CD4-positive, CD25-positive, alpha-beta regulatory T cell (primary cell): ENCODE measurements around the gene BLMH. TPM values are rescaled to one million over a fixed set of nuclear protein-coding genes. Genes with fewer than 3 reads are reported as not detected.

ENCODE experiments used
- ATAC-seq, 2 donors: fragments of 150-1000 bp; cut with Tn5 transposase; one replicate each; pipeline ENCODE4 v1.10.0; 2021; ENCODE audit warnings: low read depth in 2 of 2, moderate number of reproducible peaks in 2 of 2, moderate library complexity in 1 of 2
- DNase-seq, 3 donors: peaks; one replicate each; pipeline versions ENCODE4 v3.0.0 to v3.0.0-alpha.2; 2012 to 2022; ENCODE audit warnings: mixed read lengths in 1 of 3
- H3K27ac ChIP-seq: one replicate; pipeline ENCODE4 v1.7.0; 2013; ENCODE audit warnings: mild to moderate bottlenecking, low read length; ENCODE audit not compliant: insufficient read depth, poor library complexity, severe bottlenecking
- H3K27me3 ChIP-seq: one replicate; pipeline ENCODE4 v1.7.0; 2013; ENCODE audit warnings: low read length; ENCODE audit not compliant: control insufficient read depth, insufficient read depth
- H3K36me3 ChIP-seq: one replicate; pipeline ENCODE4 v1.7.0; 2013; ENCODE audit warnings: mild to moderate bottlenecking, low read length, moderate library complexity; ENCODE audit not compliant: control insufficient read depth, insufficient read depth
- H3K4me1 ChIP-seq: 2 replicates; pipeline ENCODE4 v1.7.0; 2013; ENCODE audit warnings: mild to moderate bottlenecking, low read length; ENCODE audit not compliant: insufficient read depth, control insufficient read depth, poor library complexity, severe bottlenecking
- H3K4me3 ChIP-seq: one replicate; pipeline ENCODE4 v1.7.0; 2013; ENCODE audit warnings: low read depth, mild to moderate bottlenecking, low read length, moderate library complexity
- H3K9me3 ChIP-seq, 2 experiments: 1 replicate in 1 of 2; 2 replicates in 1 of 2; pipeline ENCODE4 v1.7.0; 2013; ENCODE audit warnings: low read length in 2 of 2, mild to moderate bottlenecking in 1 of 2, moderate library complexity in 1 of 2; ENCODE audit not compliant: control insufficient read depth in 2 of 2
- H3K27ac Mint-ChIP-seq, 3 donors: one replicate each; pipeline ENCODE4 v1.8.0; 2020 to 2022; ENCODE audit warnings: mild to moderate bottlenecking in 3 of 3, mixed read lengths in 3 of 3, moderate library complexity in 2 of 3
- H3K27me3 Mint-ChIP-seq: one replicate; pipeline ENCODE4 v1.8.0; 2022; ENCODE audit warnings: mild to moderate bottlenecking, mixed read lengths
- H3K36me3 Mint-ChIP-seq: one replicate; pipeline ENCODE4 v1.8.0; 2020; ENCODE audit warnings: mixed read lengths
- H3K4me1 Mint-ChIP-seq, 4 donors: one replicate each; pipeline ENCODE4 v1.8.0; 2020 to 2022; ENCODE audit warnings: mixed read lengths in 4 of 4, mild to moderate bottlenecking in 1 of 4
- H3K4me3 Mint-ChIP-seq, 4 donors: one replicate each; pipeline ENCODE4 v1.8.0; 2020 to 2022; ENCODE audit warnings: mild to moderate bottlenecking in 4 of 4, mixed read lengths in 4 of 4, moderate library complexity in 3 of 4
- H3K9me3 Mint-ChIP-seq, 7 donors: one replicate each; pipeline ENCODE4 v1.8.0; 2020 to 2022; ENCODE audit warnings: mixed read lengths in 7 of 7, mild to moderate bottlenecking in 3 of 7, moderate library complexity in 2 of 7
- polyA plus RNA-seq, 4 donors: library from polyadenylated mRNA; unstranded; fragments of 300-500 nt; fragmentation: Illumina TruSeq; gene quantifications; one replicate each; pipeline ENCODE4 v1.2.3, GENCODE V29; 2021
- total RNA-seq: library from RNA; stranded (reverse); gene quantifications from one replicate; pipeline ENCODE4 v1.2.3, GENCODE V29; 2022

BLMH gene
- total and polyA plus RNA-seq, 5 donors from 2014 or later: 16.7 to 30.0 (median 19.5) TPM

DNA sequence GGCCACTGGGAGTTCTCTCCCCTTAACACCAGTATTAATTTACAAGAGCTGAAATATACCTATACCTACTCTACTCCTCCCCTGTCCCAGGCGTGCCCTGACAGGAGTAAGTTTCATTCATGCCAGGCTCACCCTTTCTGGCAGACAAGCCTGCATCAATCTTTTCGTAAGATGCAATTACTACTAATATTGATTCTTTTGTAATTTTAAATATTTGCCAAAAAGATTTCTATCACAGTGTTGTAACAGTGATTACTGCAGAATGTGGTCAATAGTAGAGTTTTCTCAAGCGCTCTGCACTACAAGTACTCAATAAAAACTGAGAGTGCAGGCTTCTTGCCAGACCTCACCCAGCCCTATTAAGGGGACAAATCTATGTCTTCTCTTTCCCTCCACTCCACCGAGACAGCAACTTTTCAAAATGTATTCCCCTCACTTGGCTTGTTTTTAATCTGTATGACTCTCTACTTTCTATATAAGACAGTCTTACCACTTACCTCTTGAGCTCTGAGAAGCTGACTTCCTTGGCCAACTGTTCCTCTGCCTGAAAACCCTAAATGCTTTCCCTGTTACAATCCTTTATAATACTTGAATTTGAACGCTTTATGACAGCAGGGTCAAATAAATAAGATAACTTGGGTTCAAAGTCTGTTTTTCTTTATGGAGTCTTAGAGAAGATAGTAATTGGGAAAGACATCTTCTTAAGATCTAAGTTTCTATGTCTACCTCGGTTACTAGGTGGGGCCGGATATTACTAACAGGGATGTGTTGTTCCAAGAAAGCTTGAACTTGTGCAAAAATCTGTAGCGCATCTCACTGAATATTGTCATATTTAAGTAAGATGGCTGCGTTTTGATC lies 42.0 kb upstream of the BLMH start, which contains the start of gene TMIGD1:
Gene TMIGD1 (minus strand): TSS at position 555 of the 858 bp plus-strand sequence. CDS start 1,924 bp downstream, outside the sequence.
- no peak within 1 kb of the TSS for H3K27ac ChIP-seq

DNA sequence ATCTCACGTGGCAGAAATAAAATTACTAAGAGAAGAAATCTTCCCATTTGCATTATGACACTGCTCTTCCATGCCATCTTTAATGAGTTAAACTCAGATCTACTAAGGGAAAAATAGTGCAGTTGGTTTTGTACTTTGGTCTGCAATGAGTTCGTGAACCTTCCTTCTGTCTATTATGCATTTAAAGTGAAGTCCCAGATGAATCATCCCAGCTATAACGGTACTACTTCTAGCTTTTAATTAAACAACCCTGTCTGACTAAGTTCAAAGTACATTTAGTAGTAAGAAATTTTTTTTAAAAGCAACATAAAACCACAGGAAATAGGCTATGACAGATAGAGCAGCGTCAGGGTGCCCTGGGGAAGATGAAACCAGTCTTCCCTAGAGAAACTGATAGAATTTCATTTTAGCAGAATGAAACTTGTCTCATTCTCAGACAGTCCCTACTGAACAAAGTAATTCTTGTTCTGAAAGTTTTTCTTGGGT lies 40.4 kb upstream of the BLMH start:
- peak in 2 of 3 donors; percentile 67 to 75 for DNase-seq
- peaks cover 17 to 40% (median 29%) of the 10 kb centered on the region in 4 donors for H3K4me1 Mint-ChIP-seq
- peak overlapping the region; percentile 53 for H3K27ac ChIP-seq

More for the DNA sequence above, 42.0 kb upstream of the BLMH start, which contains the start of gene TMIGD1:
- Mint-ChIP-seq H3K4me1 (peaks cover 17 to 40% (median 29%) of the 10 kb centered on the region in 4 donors), H3K36me3 (no peaks in the 10 kb centered on the region), H3K27me3 (peaks cover 4% of the 10 kb centered on the region), H3K27ac (peak within 1 kb of the TSS in 2 of 3 donors; percentile 44 to 48), H3K4me3 (peak within 1 kb of the TSS in 1 of 4 donors; percentile 33), H3K9me3 (peaks cover 0 to 3% (median 0%) of the 10 kb centered on the region in 7 donors)
- no peak for ATAC-seq
- H3K36me3 ChIP-seq: no peaks in the 10 kb centered on the region
- no peak for DNase-seq
- H3K4me3 ChIP-seq: no peak within 1 kb of the TSS
- H3K9me3 ChIP-seq: no peaks in the 10 kb centered on the region
- peaks cover 32% of the 10 kb centered on the region for H3K4me1 ChIP-seq
- no peaks in the 10 kb centered on the region for H3K27me3 ChIP-seq

DNA sequence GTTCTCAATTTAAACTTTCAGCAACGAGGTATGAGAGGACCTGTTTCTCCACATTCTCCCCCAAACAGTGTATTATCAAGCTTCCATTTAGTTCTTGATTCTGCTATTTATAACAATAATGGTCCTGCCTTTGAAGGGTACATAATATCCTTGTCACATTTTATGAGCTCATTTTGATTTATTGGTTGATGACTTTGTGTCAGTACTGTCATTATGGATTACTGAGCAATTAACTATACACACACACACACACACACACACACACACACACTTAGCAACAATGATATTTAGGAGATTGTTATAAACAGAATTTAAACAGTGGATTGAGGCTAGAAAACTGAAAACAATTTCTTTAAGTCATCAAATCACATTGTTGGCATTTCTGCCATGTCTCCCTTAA lies 35.1 kb upstream of the BLMH start:
- DNase-seq (no peak), ATAC-seq (no peak)
- peaks cover 19% of the 10 kb centered on the region for H3K27me3 Mint-ChIP-seq
- H3K36me3 Mint-ChIP-seq: no peaks in the 10 kb centered on the region
- Histone ChIP-seq H3K4me3 (no peak overlapping the region), H3K36me3 (no peaks in the 10 kb centered on the region), H3K27me3 (peaks cover 2% of the 10 kb centered on the region), H3K9me3 (no peaks in the 10 kb centered on the region), H3K4me1 (peaks cover 25% of the 10 kb centered on the region), H3K27ac (no peak overlapping the region)
- H3K9me3 Mint-ChIP-seq: no peaks in the 10 kb centered on the region
- no peak overlapping the region for H3K27ac Mint-ChIP-seq
- H3K4me3 Mint-ChIP-seq: no peak overlapping the region
- H3K4me1 Mint-ChIP-seq: peaks cover under 1 to 35% (median 23%) of the 10 kb centered on the region in 4 donors

More for the DNA sequence above, 40.4 kb upstream of the BLMH start:
- no peaks in the 10 kb centered on the region for H3K9me3 ChIP-seq
- Mint-ChIP-seq H3K9me3 (peaks cover 0 to 3% (median 0%) of the 10 kb centered on the region in 7 donors), H3K27me3 (peaks cover 4% of the 10 kb centered on the region), H3K27ac (peak overlapping the region; percentile 15 to 87 (median 44)), H3K4me3 (peak overlapping the region in 3 of 4 donors; percentile 33 to 74 (median 69)), H3K36me3 (no peaks in the 10 kb centered on the region)
- peak overlapping the region; percentile 71 for H3K4me3 ChIP-seq
- ATAC-seq: peak; percentile 93 to 96
- peaks cover 32% of the 10 kb centered on the region for H3K4me1 ChIP-seq
- H3K27me3 ChIP-seq: no peaks in the 10 kb centered on the region
- H3K36me3 ChIP-seq: no peaks in the 10 kb centered on the region

DNA sequence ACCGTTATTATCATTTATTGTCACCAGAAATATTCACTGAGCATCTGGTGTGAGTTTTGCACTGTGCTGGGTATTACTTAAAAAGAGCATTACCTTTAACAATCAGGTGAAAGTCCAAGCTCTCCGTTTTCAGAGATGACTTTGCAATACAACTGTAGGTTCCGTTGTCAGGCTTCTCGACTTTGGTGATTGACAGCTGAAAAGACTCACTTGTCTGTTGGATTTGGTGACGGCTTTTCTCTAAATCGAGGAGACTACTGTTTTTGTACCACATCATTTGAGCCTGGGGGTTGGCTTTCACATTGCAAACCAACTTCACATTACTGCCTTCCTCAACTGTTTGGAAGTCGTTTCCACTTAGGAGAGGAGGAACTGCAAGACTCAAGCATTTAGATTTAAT lies 33.0 kb upstream of the BLMH start:
- ATAC-seq (no peak), DNase-seq (no peak)
- Histone ChIP-seq H3K27me3 (peaks cover 2% of the 10 kb centered on the region), H3K36me3 (no peaks in the 10 kb centered on the region), H3K4me3 (no peak overlapping the region), H3K4me1 (peaks cover 9% of the 10 kb centered on the region), H3K27ac (no peak overlapping the region), H3K9me3 (no peaks in the 10 kb centered on the region)
- Mint-ChIP-seq H3K36me3 (no peaks in the 10 kb centered on the region), H3K9me3 (no peaks in the 10 kb centered on the region), H3K4me1 (peaks cover 0 to 15% (median 10%) of the 10 kb centered on the region in 4 donors), H3K4me3 (no peak overlapping the region), H3K27ac (no peak overlapping the region), H3K27me3 (peaks cover 19% of the 10 kb centered on the region)

DNA sequence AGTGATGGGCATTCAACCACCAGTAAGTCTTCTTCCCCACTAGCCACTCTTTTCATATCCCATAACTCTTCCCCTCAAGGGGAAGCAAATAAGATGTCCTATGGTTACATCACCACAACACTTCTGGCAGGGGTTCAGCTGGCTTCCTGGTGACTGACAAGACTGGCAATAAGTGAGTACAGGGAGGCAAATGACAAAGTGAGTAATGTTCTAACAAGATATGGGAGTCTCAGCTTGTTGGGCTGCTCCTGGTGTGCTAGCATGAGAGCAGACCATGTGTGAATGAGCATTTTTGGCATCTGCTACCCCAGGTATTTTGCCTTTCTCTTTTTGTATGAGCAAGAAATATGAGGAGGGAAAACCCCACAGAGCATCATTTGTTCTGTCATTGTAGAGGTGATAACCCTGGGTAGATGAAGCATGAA lies 32.2 kb upstream of the BLMH start:
- Histone ChIP-seq H3K4me3 (no peak overlapping the region), H3K27ac (no peak overlapping the region)

DNA sequence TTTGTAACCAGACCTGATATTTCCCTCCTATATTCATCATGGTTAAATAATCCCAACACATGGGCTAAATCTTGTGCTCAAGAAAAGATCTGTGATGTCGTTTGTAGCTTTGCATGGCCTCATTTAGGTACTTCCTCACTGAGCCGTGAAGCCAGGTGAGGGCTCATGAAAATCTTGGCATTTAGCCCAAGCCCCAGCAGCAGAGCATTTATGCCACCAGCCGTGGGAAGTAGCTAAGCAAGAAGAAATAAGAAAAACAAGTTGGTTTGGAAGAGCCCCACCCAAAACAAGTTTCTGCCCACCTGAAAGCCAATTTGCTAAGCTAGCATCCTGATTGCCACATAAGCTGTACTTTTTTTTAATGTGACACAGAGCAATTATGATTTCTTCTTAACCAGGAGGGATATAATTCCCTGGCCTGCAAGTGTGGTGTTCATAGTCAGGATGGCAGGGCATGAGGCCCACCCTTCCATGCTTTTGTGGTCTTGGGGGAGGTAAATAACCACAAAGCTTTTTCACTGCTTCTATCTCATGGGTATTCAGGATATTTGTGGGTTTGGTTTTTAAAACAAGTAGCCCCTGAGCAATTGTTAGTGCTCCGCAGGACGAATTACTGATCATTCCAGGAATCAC lies 31.6 kb upstream of the BLMH start:
- H3K27ac ChIP-seq: no peak overlapping the region
- H3K4me1 Mint-ChIP-seq: peaks cover 0 to 15% (median 10%) of the 10 kb centered on the region in 4 donors
- peak overlapping the region in 1 of 4 donors; percentile 9 for H3K4me3 Mint-ChIP-seq
- no peaks in the 10 kb centered on the region for H3K9me3 ChIP-seq
- no peaks in the 10 kb centered on the region for H3K9me3 Mint-ChIP-seq
- H3K4me3 ChIP-seq: no peak overlapping the region
- H3K27me3 Mint-ChIP-seq: peaks cover 19% of the 10 kb centered on the region
- H3K27ac Mint-ChIP-seq: peak overlapping the region; percentile 36 to 93 (median 68)
- H3K36me3 ChIP-seq: no peaks in the 10 kb centered on the region
- peak; percentile 42 to 43 for ATAC-seq
- no peaks in the 10 kb centered on the region for H3K36me3 Mint-ChIP-seq
- peaks cover 2% of the 10 kb centered on the region for H3K27me3 ChIP-seq
- DNase-seq: peak in 1 of 3 donors; percentile 32
- peaks cover 5% of the 10 kb centered on the region for H3K4me1 ChIP-seq

More for the DNA sequence above, 32.2 kb upstream of the BLMH start:
- Mint-ChIP-seq H3K27me3 (peaks cover 19% of the 10 kb centered on the region), H3K9me3 (no peaks in the 10 kb centered on the region), H3K4me1 (peaks cover 0 to 15% (median 10%) of the 10 kb centered on the region in 4 donors), H3K4me3 (peak overlapping the region in 1 of 4 donors; percentile 9), H3K36me3 (no peaks in the 10 kb centered on the region), H3K27ac (peak overlapping the region; percentile 28 to 68 (median 36))
- Histone ChIP-seq H3K9me3 (no peaks in the 10 kb centered on the region), H3K27me3 (peaks cover 2% of the 10 kb centered on the region), H3K4me1 (peaks cover 5% of the 10 kb centered on the region), H3K36me3 (no peaks in the 10 kb centered on the region)
- ATAC-seq: peak; percentile 55
- no peak for DNase-seq

DNA sequence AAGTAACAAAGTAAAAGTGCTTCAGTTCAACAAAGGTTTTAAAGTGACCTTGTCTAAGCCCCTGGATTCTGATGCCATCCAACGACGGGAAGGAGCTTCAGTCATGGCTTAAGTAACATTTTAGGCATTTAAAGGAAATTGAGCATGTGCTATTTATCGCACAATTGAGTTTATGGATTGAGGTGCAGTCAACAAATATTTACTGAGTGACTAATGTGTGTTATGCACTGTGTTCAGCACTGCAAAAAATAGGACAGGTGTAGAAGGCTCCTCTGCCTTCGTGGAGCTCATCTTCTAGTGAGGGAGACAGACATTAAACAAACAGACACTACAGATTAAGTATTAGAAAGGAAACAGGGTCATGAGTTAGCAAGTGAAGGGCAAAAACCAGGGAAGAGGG lies 29.6 kb upstream of the BLMH start:
- peaks cover 20% of the 10 kb centered on the region for H3K27me3 Mint-ChIP-seq
- DNase-seq: no peak
- H3K27me3 ChIP-seq: peaks cover 2% of the 10 kb centered on the region
- no peaks in the 10 kb centered on the region for H3K36me3 ChIP-seq
- H3K9me3 Mint-ChIP-seq: no peaks in the 10 kb centered on the region
- no peaks in the 10 kb centered on the region for H3K36me3 Mint-ChIP-seq
- H3K27ac ChIP-seq: no peak overlapping the region
- no peak overlapping the region for H3K4me3 Mint-ChIP-seq
- H3K9me3 ChIP-seq: no peaks in the 10 kb centered on the region
- no peak for ATAC-seq
- H3K4me1 ChIP-seq: peaks cover 5% of the 10 kb centered on the region
- no peak overlapping the region for H3K27ac Mint-ChIP-seq
- H3K4me3 ChIP-seq: no peak overlapping the region
- peaks cover 0 to 15% (median 11%) of the 10 kb centered on the region in 4 donors for H3K4me1 Mint-ChIP-seq
